GM12878 (cell line): ENCODE measurements around the gene GLP1R. TPM values are rescaled to one million over a fixed set of nuclear protein-coding genes. Genes with fewer than 3 reads are reported as not detected.

ENCODE experiments used
- ATAC-seq: fragments of 200-7000 bp; cut with Tn5 transposase; 3 replicates; pipeline ENCODE4 v1.9.1; 2020; ENCODE audit warnings: mild to moderate bottlenecking, moderate library complexity
- BruUV-seq: library from RNA; stranded (reverse); fragments of 400-500 nt; replicated peaks from 2 replicates; lab custom pipeline; 2021; lab: Mats Ljungman, UMichigan
- CTCF ChIA-PET: fragments of 300-600 bp; sonication (Branson Sonifier 250); formaldehyde crosslinking; extraction: SDS; loops from one replicate; lab custom pipeline; 2021; ENCODE audit warnings: inconsistent platforms; lab: Yijun Ruan, JAX
- POLR2A ChIA-PET: fragments of 350-600 bp; formaldehyde crosslinking; extraction: SDS; loops from one replicate; lab custom pipeline; 2021; ENCODE audit warnings: inconsistent platforms; lab: Charles Lee
- RAD21 ChIA-PET: fragments of 300-600 bp; sonication (Branson Sonifier 250); formaldehyde crosslinking; loops from one replicate; lab custom pipeline; 2023; ENCODE audit warnings: antibody characterized with exemption; ENCODE audit not compliant: unreplicated experiment; lab: Charles Lee
- SMC1A ChIA-PET: fragments of 300-600 bp; sonication (Branson Sonifier 250); formaldehyde crosslinking; loops from one replicate; lab custom pipeline; 2023; ENCODE audit not compliant: unreplicated experiment, uncharacterized antibody; lab: Charles Lee
- DNase-seq: peaks from one replicate; pipeline ENCODE4 v3.0.0-alpha.2; 2011; ENCODE audit warnings: low read depth, low spot score
- FAIRE-seq: peaks from 3 replicates; lab custom pipeline; 2011; peaks lifted over from hg19 to GRCh38; lab: Jason Lieb, UNC
- H2AFZ ChIP-seq: 2 replicates; pipeline ENCODE4 v1.6.0; 2011; ENCODE audit warnings: low read depth, low read length, control low read depth; ENCODE audit not compliant: control insufficient read depth
- H3K27ac ChIP-seq: 2 replicates; pipeline ENCODE4 v1.5.1; 2011; ENCODE audit warnings: control low read depth; ENCODE audit not compliant: control insufficient read depth, insufficient read depth
- H3K27me3 ChIP-seq, 2 experiments: replicated peaks in 1 of 2; 2 replicates each; pipeline versions ENCODE4 v1.6.0 to v1.6.1; 2011; ENCODE audit warnings: low read length in 1 of 2; ENCODE audit not compliant: control insufficient read depth in 2 of 2, insufficient read depth in 2 of 2
- H3K36me3 ChIP-seq, 2 experiments: 2 replicates each; pipeline ENCODE4 v1.5.1; 2011; ENCODE audit warnings: low read length in 1 of 2; ENCODE audit not compliant: control insufficient read depth in 2 of 2, insufficient read depth in 2 of 2
- H3K4me1 ChIP-seq: 2 replicates; pipeline ENCODE4 v1.6.1; 2011; ENCODE audit warnings: mild to moderate bottlenecking, low read length, moderate library complexity, mixed read lengths; ENCODE audit not compliant: control insufficient read depth, insufficient read depth
- H3K4me2 ChIP-seq: 2 replicates; pipeline ENCODE4 v1.6.0; 2011; ENCODE audit warnings: control low read depth; ENCODE audit not compliant: control insufficient read depth, insufficient read depth
- H3K4me3 ChIP-seq: fragments of 200-600 bp; sonication (generic); 2 replicates; pipeline ENCODE4 v1.5.1; 2016
- H3K79me2 ChIP-seq: 2 replicates; pipeline ENCODE4 v1.6.0; 2011; ENCODE audit warnings: low read length; ENCODE audit not compliant: control insufficient read depth, insufficient read depth
- H3K9ac ChIP-seq: 2 replicates; pipeline ENCODE4 v1.8.0; 2011; ENCODE audit warnings: low read length, control low read depth, mixed read lengths; ENCODE audit not compliant: control insufficient read depth, insufficient read depth
- H3K9me3 ChIP-seq: replicated peaks from 3 replicates; pipeline ENCODE4 v1.5.1; 2011; ENCODE audit warnings: mild to moderate bottlenecking, low read length; ENCODE audit not compliant: control insufficient read depth, insufficient read depth
- H4K20me1 ChIP-seq: 2 replicates; pipeline ENCODE4 v1.6.0; 2011; ENCODE audit not compliant: control insufficient read depth, insufficient read depth
- EGR1 ChIP-seq, 2 experiments: IDR thresholded peaks; 1 replicate in 1 of 2; 2 replicates in 1 of 2; pipeline ENCODE4 v1.6.1; 2011 to 2012; ENCODE audit warnings: low read depth in 2 of 2, low read length in 2 of 2, borderline replicate concordance in 1 of 2, mild to moderate bottlenecking in 1 of 2, moderate library complexity in 1 of 2
- POLR2A ChIP-seq: IDR thresholded peaks from 2 replicates; pipeline ENCODE4 v1.6.1; 2011; ENCODE audit warnings: low read depth, mild to moderate bottlenecking, low read length
- ZBTB40 ChIP-seq: fragments of 450-650 bp; IDR thresholded peaks from 2 replicates; pipeline ENCODE4 v1.6.1; 2016; ENCODE audit warnings: mild to moderate bottlenecking, moderate library complexity, borderline replicate concordance
- WGBS: methylation state at CpG from one replicate; pipeline ENCODE4 v1.1.6; 2016; ENCODE audit warnings: low lambda C conversion rate; ENCODE audit not compliant: insufficient replicate concordance, insufficient coverage; ENCODE audit errors: missing lambda C conversion rate; 5-methylcytosine and 5-hydroxymethylcytosine counted together
- in situ Hi-C: fragments of 300-500 bp; cut with MboI; formaldehyde crosslinking; loops from 9 replicates; pipeline ENCODE4 v1.14.3; 2018; ENCODE audit warnings: mixed read lengths
- intact Hi-C: fragments of 100-400 bp; cut with micrococcal nuclease; formaldehyde crosslinking; loops from one replicate; pipeline ENCODE4 v1.14.2; 2022; ENCODE audit not compliant: unreplicated experiment
- polyA plus RNA-seq, 11 experiments: library from polyadenylated mRNA; depleted of rRNA in 4 of 11; unstranded in 6 of 11; stranded (reverse) in 5 of 11; fragments of >200 nt; fragmentation: Nextera tagmentation in 4 of 11; fragmentation: Illumina TruSeq in 1 of 11; extraction: Ambion mirVana in 4 of 11; extraction: Trizol in 1 of 11; gene quantifications; 1 replicate in 1 of 11; 2 replicates in 10 of 11; pipeline versions ENCODE4 v1.2.1 to v1.2.3, GENCODE V29; 2011 to 2016; ENCODE audit warnings: inconsistent platforms in 2 of 11, missing spikeins in 2 of 11, low read depth in 1 of 11
- total RNA-seq, 4 experiments: library from RNA; depleted of rRNA in 3 of 4; stranded (reverse); fragments of >200 nt in 3 of 4; fragmentation: Illumina TruSeq in 1 of 4; extraction: Trizol in 1 of 4; gene quantifications; 2 replicates each; pipeline versions ENCODE4 v1.2.1 to v1.2.3, GENCODE V29; 2013 to 2021
- TF ChIP-seq, protein P1 (sequence below): fragments of 450-650 bp; formaldehyde crosslinking; IDR thresholded peaks from 2 replicates; pipeline ENCODE4 v1.5.0; 2022; ENCODE audit warnings: mild to moderate bottlenecking, missing genetic modification characterization

The GLP1R gene
- total and polyA plus RNA-seq, 10 of the 15 experiments (the other 5 are each of a cell fraction or from before 2014, with no cell fraction given), result 0.01 TPM; not detected in 9

DNA sequence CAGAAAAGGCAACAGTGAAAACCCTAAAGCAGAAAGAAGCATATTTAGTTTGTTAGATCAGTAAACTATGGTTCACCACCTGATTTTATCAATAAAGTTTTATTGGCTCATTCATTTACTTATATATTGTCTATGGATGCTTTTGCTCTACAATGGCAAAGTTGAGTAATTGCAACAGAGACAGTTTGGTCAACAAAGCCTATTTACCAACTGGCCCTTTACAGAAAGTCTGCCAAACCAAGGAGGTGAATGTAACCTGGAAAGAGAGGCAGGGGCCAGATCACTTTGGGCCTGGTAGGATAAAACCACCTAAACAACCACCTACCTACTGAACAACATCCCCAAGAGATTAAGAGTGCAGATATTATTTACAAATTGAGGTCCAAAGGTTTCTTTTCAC, 47.0 kb downstream of the GLP1R start:
- no peak for FAIRE-seq
- H3K27ac ChIP-seq, result no peak overlapping the region
- H3K4me3 ChIP-seq, result no peak overlapping the region
- no peaks in the 10 kb centered on the region for H4K20me1 ChIP-seq
- in situ Hi-C loops (no loop called here), intact Hi-C loops (no loop called here)
- no peaks in the 10 kb centered on the region for H3K79me2 ChIP-seq
- no peak overlapping the region for H2AFZ ChIP-seq
- no peaks in the 10 kb centered on the region for H3K36me3 ChIP-seq
- H3K4me1 ChIP-seq, result no peaks in the 10 kb centered on the region
- peak; percentile 37; the same call in 1 of the 2 replicates for TF ChIP-seq ZBTB40
- no peak for TF ChIP-seq EGR1 (IDR thresholded peaks at IDR 0.05; ENCODE audit: borderline replicate concordance in 1 of 2, low read depth in 2 of 2, low read length in 2 of 2)
- RAD21 ChIA-PET, result no interaction called here
- H3K9ac ChIP-seq, result no peak overlapping the region
- CTCF ChIA-PET, result no interaction called here
- no peak overlapping the region for H3K4me2 ChIP-seq
- POLR2A ChIA-PET, result no interaction called here
- H3K27me3 ChIP-seq, result peaks cover 0 to 3% of the 10 kb centered on the region in 2 experiments; a peak in 3 of 4 replicates
- DNase-seq, result no peak
- ATAC-seq, result no peak
- SMC1A ChIA-PET, result no interaction called here
- H3K9me3 ChIP-seq, result no peaks in the 10 kb centered on the region
- no TSS peak for BruUV-seq

DNA sequence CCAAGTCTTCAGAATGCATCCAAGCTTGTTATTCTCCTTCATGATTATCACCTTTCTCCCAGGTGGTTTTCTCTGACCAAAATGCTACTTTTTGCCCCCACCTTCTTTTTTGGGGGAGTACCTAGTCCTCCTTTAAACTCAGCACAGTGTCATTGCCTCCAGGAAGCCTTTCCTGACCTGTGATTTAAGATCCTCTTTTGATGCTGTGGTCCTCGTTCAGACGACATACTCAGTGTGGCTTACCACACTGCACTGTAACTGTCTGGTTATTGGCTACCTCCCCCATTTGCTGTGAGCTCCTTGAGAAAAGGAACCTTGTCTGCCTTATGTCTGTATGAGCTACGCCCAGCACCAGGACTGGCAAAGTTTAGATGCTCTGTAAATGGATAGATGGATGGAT, 51.8 kb downstream of the GLP1R start:
- ChIA-PET POLR2A (no interaction called here), RAD21 (no interaction called here), SMC1A (no interaction called here), CTCF (interaction anchor here (0.9 kb wide), 2 partner anchors 12 to 96 kb away, joined by 3 to 4 read pairs; no protein-coding TSS in a partner anchor)
- intact Hi-C loops (no loop called here), in situ Hi-C loops (no loop called here)
- FAIRE-seq (no peak), ATAC-seq (peak; percentile 27), DNase-seq (no peak)
- H2AFZ ChIP-seq, result no peak overlapping the region
- 15% methylated on average over 3 of the region's 3 CpGs for WGBS
- H3K79me2 ChIP-seq, result no peaks in the 10 kb centered on the region
- no peak overlapping the region for H3K4me3 ChIP-seq
- H4K20me1 ChIP-seq, result no peaks in the 10 kb centered on the region
- H3K27ac ChIP-seq, result no peak overlapping the region
- BruUV-seq, result no TSS peak
- H3K4me2 ChIP-seq, result no peak overlapping the region
- no peak overlapping the region for H3K9ac ChIP-seq
- no peaks in the 10 kb centered on the region; a peak in 1 of 4 replicates for H3K27me3 ChIP-seq
- TF ChIP-seq POLR2A, result no peak
- TF ChIP-seq, protein P1, sequence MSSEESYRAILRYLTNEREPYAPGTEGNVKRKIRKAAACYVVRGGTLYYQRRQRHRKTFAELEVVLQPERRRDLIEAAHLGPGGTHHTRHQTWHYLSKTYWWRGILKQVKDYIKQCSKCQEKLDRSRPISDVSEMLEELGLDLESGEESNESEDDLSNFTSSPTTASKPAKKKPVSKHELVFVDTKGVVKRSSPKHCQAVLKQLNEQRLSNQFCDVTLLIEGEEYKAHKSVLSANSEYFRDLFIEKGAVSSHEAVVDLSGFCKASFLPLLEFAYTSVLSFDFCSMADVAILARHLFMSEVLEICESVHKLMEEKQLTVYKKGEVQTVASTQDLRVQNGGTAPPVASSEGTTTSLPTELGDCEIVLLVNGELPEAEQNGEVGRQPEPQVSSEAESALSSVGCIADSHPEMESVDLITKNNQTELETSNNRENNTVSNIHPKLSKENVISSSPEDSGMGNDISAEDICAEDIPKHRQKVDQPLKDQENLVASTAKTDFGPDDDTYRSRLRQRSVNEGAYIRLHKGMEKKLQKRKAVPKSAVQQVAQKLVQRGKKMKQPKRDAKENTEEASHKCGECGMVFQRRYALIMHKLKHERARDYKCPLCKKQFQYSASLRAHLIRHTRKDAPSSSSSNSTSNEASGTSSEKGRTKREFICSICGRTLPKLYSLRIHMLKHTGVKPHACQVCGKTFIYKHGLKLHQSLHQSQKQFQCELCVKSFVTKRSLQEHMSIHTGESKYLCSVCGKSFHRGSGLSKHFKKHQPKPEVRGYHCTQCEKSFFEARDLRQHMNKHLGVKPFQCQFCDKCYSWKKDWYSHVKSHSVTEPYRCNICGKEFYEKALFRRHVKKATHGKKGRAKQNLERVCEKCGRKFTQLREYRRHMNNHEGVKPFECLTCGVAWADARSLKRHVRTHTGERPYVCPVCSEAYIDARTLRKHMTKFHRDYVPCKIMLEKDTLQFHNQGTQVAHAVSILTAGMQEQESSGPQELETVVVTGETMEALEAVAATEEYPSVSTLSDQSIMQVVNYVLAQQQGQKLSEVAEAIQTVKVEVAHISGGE (CRISPR knock-in tag), result no peak
- TF ChIP-seq, all 136 proteins: peak for 0
- Histone ChIP-seq H3K4me1 (no peaks in the 10 kb centered on the region), H3K36me3 (no peaks in the 10 kb centered on the region), H3K9me3 (no peaks in the 10 kb centered on the region)
